Activated CD8-positive, alpha-beta memory T cell treated with anti-CD3 and anti-CD28 coated beads, Interleukin-2, amount 10 ng/mL, durations not matched to agents 7 days and 5 days (primary cell): ENCODE measurements around the gene DMD. TPM values are rescaled to one million over a fixed set of nuclear protein-coding genes. Genes with fewer than 3 reads are reported as not detected.

ENCODE experiments used
- ATAC-seq: fragments of 150-1000 bp; cut with Tn5 transposase; one replicate; pipeline ENCODE4 v1.10.0; 2021; ENCODE audit warnings: moderate library complexity
- CTCF ChIA-PET: fragments of 350-600 bp; sonication (Branson Sonifier 250); formaldehyde crosslinking; loops from one replicate; lab custom pipeline; 2021; ENCODE audit warnings: antibody characterized with exemption; lab: Charles Lee
- DNase-seq: peaks from one replicate; pipeline ENCODE4 v3.0.0-alpha.2; 2020
- H3K27ac Mint-ChIP-seq: one replicate; pipeline ENCODE4 v1.8.0; 2021; ENCODE audit warnings: mild to moderate bottlenecking, mixed read lengths
- H3K27me3 Mint-ChIP-seq: one replicate; pipeline ENCODE4 v1.8.0; 2021; ENCODE audit warnings: mixed read lengths
- H3K36me3 Mint-ChIP-seq: one replicate; pipeline ENCODE4 v1.8.0; 2021; ENCODE audit warnings: mild to moderate bottlenecking, mixed read lengths
- H3K4me1 Mint-ChIP-seq: one replicate; pipeline ENCODE4 v1.8.0; 2021; ENCODE audit warnings: mixed read lengths
- H3K4me3 Mint-ChIP-seq: one replicate; pipeline ENCODE4 v1.8.0; 2021; ENCODE audit warnings: mild to moderate bottlenecking, moderate library complexity, mixed read lengths
- H3K9me3 Mint-ChIP-seq: one replicate; pipeline ENCODE4 v1.8.0; 2022; ENCODE audit warnings: low read depth, mixed read lengths
- total RNA-seq, 2 experiments: library from RNA; stranded (reverse); gene quantifications; one replicate each; pipeline ENCODE4 v1.2.3, GENCODE V29; 2021

DMD gene
- total RNA-seq, 2 experiments from 2014 or later: 0.32 to 8.4 TPM

- no peak for ATAC-seq
- no peak overlapping the region for H3K4me3 Mint-ChIP-seq
- CTCF ChIA-PET: no interaction called here
- no peak overlapping the region for H3K27ac Mint-ChIP-seq
- H3K4me1 Mint-ChIP-seq: no peaks in the 10 kb centered on the region
- H3K9me3 Mint-ChIP-seq: peaks cover 2% of the 10 kb centered on the region
- H3K27me3 Mint-ChIP-seq: no peaks in the 10 kb centered on the region
- H3K36me3 Mint-ChIP-seq: no peaks in the 10 kb centered on the region
- DNase-seq: no peak
These were observed 1746.9 kb downstream of the DMD start for GRCh38 chrX:31464306-31464915.

- H3K4me3 Mint-ChIP-seq: no peak overlapping the region
- no peak for ATAC-seq
- H3K9me3 Mint-ChIP-seq: peaks cover 2% of the 10 kb centered on the region
- DNase-seq: no peak
- no peak overlapping the region for H3K27ac Mint-ChIP-seq
- H3K36me3 Mint-ChIP-seq: no peaks in the 10 kb centered on the region
- CTCF ChIA-PET: no interaction called here
- no peaks in the 10 kb centered on the region for H3K27me3 Mint-ChIP-seq
- H3K4me1 Mint-ChIP-seq: no peaks in the 10 kb centered on the region
These were observed 1750.1 kb downstream of the DMD start for GRCh38 chrX:31461266-31461665.

- no peaks in the 10 kb centered on the region for H3K27me3 Mint-ChIP-seq
- H3K9me3 Mint-ChIP-seq: peaks cover 2% of the 10 kb centered on the region
- DNase-seq: no peak
- no peaks in the 10 kb centered on the region for H3K4me1 Mint-ChIP-seq
- H3K27ac Mint-ChIP-seq: no peak overlapping the region
- ATAC-seq: no peak
- CTCF ChIA-PET: no interaction called here
- H3K36me3 Mint-ChIP-seq: no peaks in the 10 kb centered on the region
- no peak overlapping the region for H3K4me3 Mint-ChIP-seq
These were observed 1752.0 kb downstream of the DMD start for GRCh38 chrX:31459361-31459760.

- DNase-seq: no peak
- ATAC-seq: no peak
- Mint-ChIP-seq H3K4me3 (no peak overlapping the region), H3K9me3 (no peaks in the 10 kb centered on the region), H3K36me3 (no peaks in the 10 kb centered on the region), H3K27me3 (no peaks in the 10 kb centered on the region), H3K27ac (no peak overlapping the region), H3K4me1 (no peaks in the 10 kb centered on the region)
- CTCF ChIA-PET: no interaction called here
These were observed 1761.4 kb downstream of the DMD start for GRCh38 chrX:31449965-31450364.

- Mint-ChIP-seq H3K9me3 (no peaks in the 10 kb centered on the region), H3K36me3 (no peaks in the 10 kb centered on the region), H3K4me3 (no peak overlapping the region), H3K27me3 (no peaks in the 10 kb centered on the region), H3K4me1 (no peaks in the 10 kb centered on the region), H3K27ac (no peak overlapping the region)
- CTCF ChIA-PET: no interaction called here
- no peak for ATAC-seq
- DNase-seq: no peak
These were observed 1762.3 kb downstream of the DMD start for GRCh38 chrX:31449081-31449480.

- no peak for DNase-seq
- no peak for ATAC-seq
- CTCF ChIA-PET: no interaction called here
- Mint-ChIP-seq H3K4me3 (no peak overlapping the region), H3K9me3 (no peaks in the 10 kb centered on the region), H3K27me3 (no peaks in the 10 kb centered on the region), H3K27ac (no peak overlapping the region), H3K4me1 (no peaks in the 10 kb centered on the region), H3K36me3 (no peaks in the 10 kb centered on the region)
These were observed 1765.8 kb downstream of the DMD start for GRCh38 chrX:31445542-31445941.

- CTCF ChIA-PET: no interaction called here
- Mint-ChIP-seq H3K4me3 (no peak overlapping the region), H3K36me3 (no peaks in the 10 kb centered on the region), H3K27ac (no peak overlapping the region), H3K4me1 (no peaks in the 10 kb centered on the region), H3K27me3 (no peaks in the 10 kb centered on the region), H3K9me3 (no peaks in the 10 kb centered on the region)
- ATAC-seq (no peak), DNase-seq (no peak)
These were observed 1767.7 kb downstream of the DMD start for GRCh38 chrX:31443654-31444053.

- H3K9me3 Mint-ChIP-seq: no peaks in the 10 kb centered on the region
- DNase-seq (no peak), ATAC-seq (no peak)
- H3K4me3 Mint-ChIP-seq: no peak overlapping the region
- CTCF ChIA-PET: no interaction called here
- H3K4me1 Mint-ChIP-seq: no peaks in the 10 kb centered on the region
- H3K36me3 Mint-ChIP-seq: no peaks in the 10 kb centered on the region
- H3K27me3 Mint-ChIP-seq: no peaks in the 10 kb centered on the region
- H3K27ac Mint-ChIP-seq: no peak overlapping the region
These were observed 1770.8 kb downstream of the DMD start for GRCh38 chrX:31440546-31440945.

- Mint-ChIP-seq H3K9me3 (no peaks in the 10 kb centered on the region), H3K27ac (no peak overlapping the region), H3K27me3 (no peaks in the 10 kb centered on the region), H3K4me1 (no peaks in the 10 kb centered on the region), H3K36me3 (no peaks in the 10 kb centered on the region), H3K4me3 (no peak overlapping the region)
- CTCF ChIA-PET: no interaction called here
- ATAC-seq (no peak), DNase-seq (no peak)
These were observed 1774.9 kb downstream of the DMD start for GRCh38 chrX:31436424-31436823.

- no peak overlapping the region for H3K27ac Mint-ChIP-seq
- DNase-seq (no peak), ATAC-seq (no peak)
- H3K36me3 Mint-ChIP-seq: no peaks in the 10 kb centered on the region
- no peaks in the 10 kb centered on the region for H3K27me3 Mint-ChIP-seq
- no peaks in the 10 kb centered on the region for H3K9me3 Mint-ChIP-seq
- no peak overlapping the region for H3K4me3 Mint-ChIP-seq
- H3K4me1 Mint-ChIP-seq: no peaks in the 10 kb centered on the region
- CTCF ChIA-PET: no interaction called here
These were observed 1775.8 kb downstream of the DMD start for GRCh38 chrX:31435592-31435991.

- no peak for ATAC-seq
- H3K4me3 Mint-ChIP-seq: no peak overlapping the region
- no peak overlapping the region for H3K27ac Mint-ChIP-seq
- DNase-seq: no peak
- H3K9me3 Mint-ChIP-seq: no peaks in the 10 kb centered on the region
- CTCF ChIA-PET: no interaction called here
- H3K36me3 Mint-ChIP-seq: no peaks in the 10 kb centered on the region
- H3K4me1 Mint-ChIP-seq: no peaks in the 10 kb centered on the region
- H3K27me3 Mint-ChIP-seq: no peaks in the 10 kb centered on the region
These were observed 1777.5 kb downstream of the DMD start for GRCh38 chrX:31433856-31434255.

GRCh38 chrX:31429915-31430314, 1781.4 kb downstream of the DMD start:
- ATAC-seq: no peak
- CTCF ChIA-PET: no interaction called here

GRCh38 chrX:31423609-31424189, 1787.7 kb downstream of the DMD start:
- no peaks in the 10 kb centered on the region for H3K27me3 Mint-ChIP-seq
- no peak for DNase-seq
- no peaks in the 10 kb centered on the region for H3K4me1 Mint-ChIP-seq
- no peaks in the 10 kb centered on the region for H3K9me3 Mint-ChIP-seq
- no peaks in the 10 kb centered on the region for H3K36me3 Mint-ChIP-seq
- no peak overlapping the region for H3K4me3 Mint-ChIP-seq
- no peak overlapping the region for H3K27ac Mint-ChIP-seq
- CTCF ChIA-PET: no interaction called here
- ATAC-seq: no peak

More at GRCh38 chrX:31429915-31430314, 1781.4 kb downstream of the DMD start:
- no peak overlapping the region for H3K27ac Mint-ChIP-seq
- H3K9me3 Mint-ChIP-seq: no peaks in the 10 kb centered on the region
- H3K4me3 Mint-ChIP-seq: no peak overlapping the region
- H3K4me1 Mint-ChIP-seq: no peaks in the 10 kb centered on the region
- no peak for DNase-seq
- no peaks in the 10 kb centered on the region for H3K27me3 Mint-ChIP-seq
- no peaks in the 10 kb centered on the region for H3K36me3 Mint-ChIP-seq

- Mint-ChIP-seq H3K9me3 (no peaks in the 10 kb centered on the region), H3K4me3 (no peak overlapping the region), H3K27ac (no peak overlapping the region), H3K4me1 (no peaks in the 10 kb centered on the region), H3K36me3 (no peaks in the 10 kb centered on the region), H3K27me3 (no peaks in the 10 kb centered on the region)
- DNase-seq: no peak
- ATAC-seq: no peak
- CTCF ChIA-PET: no interaction called here
These were observed 1789.9 kb downstream of the DMD start for GRCh38 chrX:31421441-31421840.
